Activated CD4-positive, alpha-beta T cell treated with anti-CD3 and anti-CD28 coated beads, Interleukin-2, amount 10 ng/mL, durations not matched to agents 7 days and 5 days (primary cell): Measurements from ENCODE around the gene GDE1. TPM values are rescaled to one million over a fixed set of nuclear protein-coding genes. Genes with fewer than 3 reads are reported as not detected.
"Not testable (repeated sequence)": the region's sequence is repeated elsewhere in the genome, so short reads cannot be mapped to it uniquely, and the experiment has no call there.

ENCODE experiments used
- CTCF ChIA-PET: fragments of 350-600 bp; sonication (Branson Sonifier 250); formaldehyde crosslinking; loops from one replicate; lab custom pipeline; 2021; ENCODE audit warnings: antibody characterized with exemption; lab: Charles Lee
- POLR2A ChIA-PET: fragments of 350-600 bp; sonication (Branson Sonifier 250); formaldehyde crosslinking; loops from one replicate; lab custom pipeline; 2021; ENCODE audit warnings: antibody characterized with exemption; lab: Charles Lee
- DNase-seq: peaks from one replicate; pipeline ENCODE4 v3.0.0-alpha.2; 2020
- H3K27ac Mint-ChIP-seq: one replicate; pipeline ENCODE4 v1.8.0; 2021; ENCODE audit warnings: mild to moderate bottlenecking, moderate library complexity, mixed read lengths
- H3K27me3 Mint-ChIP-seq: one replicate; pipeline ENCODE4 v1.8.0; 2021; ENCODE audit warnings: mixed read lengths
- H3K36me3 Mint-ChIP-seq: one replicate; pipeline ENCODE4 v1.8.0; 2021; ENCODE audit warnings: low read depth, mixed read lengths
- H3K4me1 Mint-ChIP-seq: one replicate; pipeline ENCODE4 v1.8.0; 2021; ENCODE audit warnings: mixed read lengths
- H3K4me3 Mint-ChIP-seq: one replicate; pipeline ENCODE4 v1.8.0; 2021; ENCODE audit warnings: mild to moderate bottlenecking, moderate library complexity, mixed read lengths
- H3K9me3 Mint-ChIP-seq: one replicate; pipeline ENCODE4 v1.8.0; 2021; ENCODE audit warnings: mixed read lengths
- total RNA-seq, 2 experiments: library from RNA; stranded (reverse); gene quantifications; one replicate each; pipeline ENCODE4 v1.2.3, GENCODE V29; 2021

GDE1 gene
- total RNA-seq, 2 experiments from 2014 or later: 22.9 to 24.6 TPM

- CTCF ChIA-PET: interaction anchor here (2.7 kb wide), 1 partner anchor 11 kb away, joined by 9 read pairs; the partner anchor contains the start of gene VPS35L
- H3K27ac Mint-ChIP-seq, POLR2A ChIA-PET, H3K9me3 Mint-ChIP-seq, H3K4me3 Mint-ChIP-seq, H3K27me3 Mint-ChIP-seq, DNase-seq: not testable (repeated sequence)
- H3K4me1 Mint-ChIP-seq: peaks cover 14% of the 10 kb centered on the region
- peaks cover 46% of the 10 kb centered on the region for H3K36me3 Mint-ChIP-seq
Measured at GRCh38 chr16:19543278-19543996, 21.5 kb upstream of the GDE1 start.

- H3K36me3 Mint-ChIP-seq: peaks cover 44% of the 10 kb centered on the region
- peaks cover 14% of the 10 kb centered on the region for H3K4me1 Mint-ChIP-seq
- ChIA-PET CTCF (interaction anchor here (2.7 kb wide), 1 partner anchor 13 kb away, joined by 9 read pairs; the partner anchor contains the start of gene VPS35L), POLR2A (no interaction called here)
- no peaks in the 10 kb centered on the region for H3K27me3 Mint-ChIP-seq
- no peak overlapping the region for H3K27ac Mint-ChIP-seq
- H3K4me3 Mint-ChIP-seq: no peak overlapping the region
- no peak for DNase-seq
- H3K9me3 Mint-ChIP-seq: peaks cover 5% of the 10 kb centered on the region
Measured at GRCh38 chr16:19542138-19542821, 20.4 kb upstream of the GDE1 start.

- no peaks in the 10 kb centered on the region for H3K27me3 Mint-ChIP-seq
- CTCF ChIA-PET: interaction anchor here (1.4 to 2.3 kb wide), 4 partner anchors 11 to 38 kb away, joined by 3 to 13 read pairs (median 8); partner anchors contain the start of genes CCP110 and VPS35L
- POLR2A ChIA-PET: no interaction called here
- no peak for DNase-seq
- no peak overlapping the region for H3K4me3 Mint-ChIP-seq
- H3K36me3 Mint-ChIP-seq: peaks cover 54% of the 10 kb centered on the region
- H3K27ac Mint-ChIP-seq: no peak overlapping the region
- peaks cover 14% of the 10 kb centered on the region for H3K4me1 Mint-ChIP-seq
- peaks cover 5% of the 10 kb centered on the region for H3K9me3 Mint-ChIP-seq
Measured at GRCh38 chr16:19540241-19540970, 18.5 kb upstream of the GDE1 start.

GRCh38 chr16:19532601-19533000 lies 10.7 kb upstream of the GDE1 start:
- Mint-ChIP-seq H3K27ac (no peak overlapping the region), H3K4me3 (no peak overlapping the region), H3K4me1 (peaks cover 4% of the 10 kb centered on the region), H3K36me3 (peaks cover 51% of the 10 kb centered on the region), H3K27me3 (no peaks in the 10 kb centered on the region), H3K9me3 (no peaks in the 10 kb centered on the region)
- no peak for DNase-seq
- CTCF ChIA-PET: no interaction called here
- POLR2A ChIA-PET: no interaction called here

- POLR2A ChIA-PET: no interaction called here
Measured at GRCh38 chr16:19528666-19529065, 6.8 kb upstream of the GDE1 start.

GRCh38 chr16:19527161-19527560 lies 5.3 kb upstream of the GDE1 start:
- ChIA-PET CTCF (no interaction called here), POLR2A (interaction anchor here (0.7 kb wide), 1 partner anchor 334 kb away, joined by 7 read pairs; no protein-coding TSS in a partner anchor)
- Mint-ChIP-seq H3K9me3 (no peaks in the 10 kb centered on the region), H3K36me3 (peaks cover 25% of the 10 kb centered on the region), H3K27ac (no peak overlapping the region), H3K4me1 (peaks cover 25% of the 10 kb centered on the region), H3K27me3 (no peaks in the 10 kb centered on the region), H3K4me3 (no peak overlapping the region)
- DNase-seq: no peak

More at GRCh38 chr16:19528666-19529065, 6.8 kb upstream of the GDE1 start:
- no peak overlapping the region for H3K4me3 Mint-ChIP-seq
- H3K9me3 Mint-ChIP-seq: no peaks in the 10 kb centered on the region
- no peaks in the 10 kb centered on the region for H3K27me3 Mint-ChIP-seq
- peaks cover 22% of the 10 kb centered on the region for H3K4me1 Mint-ChIP-seq
- peaks cover 33% of the 10 kb centered on the region for H3K36me3 Mint-ChIP-seq
- DNase-seq: no peak
- CTCF ChIA-PET: interaction anchor here (0.8 to 2.3 kb wide), 2 partner anchors 12 to 28 kb away, joined by 5 to 12 read pairs; no protein-coding TSS in a partner anchor
- no peak overlapping the region for H3K27ac Mint-ChIP-seq

GRCh38 chr16:19525385-19525723 lies 3.5 kb upstream of the GDE1 start:
- Mint-ChIP-seq H3K4me3 (peak overlapping the region; percentile 96), H3K36me3 (peaks cover 23% of the 10 kb centered on the region), H3K4me1 (peaks cover 36% of the 10 kb centered on the region), H3K27me3 (no peaks in the 10 kb centered on the region), H3K9me3 (no peaks in the 10 kb centered on the region), H3K27ac (no peak overlapping the region)
- POLR2A ChIA-PET: interaction anchor here (1.6 kb wide), 1 partner anchor 30 kb away, joined by 6 read pairs; the partner anchor contains the start of gene VPS35L
- CTCF ChIA-PET: interaction anchor here (0.5 to 1.9 kb wide), 2 partner anchors 30 to 46 kb away, joined by 5 to 7 read pairs; partner anchors contain the start of gene VPS35L
- DNase-seq: no peak

- Mint-ChIP-seq H3K9me3 (no peaks in the 10 kb centered on the region), H3K4me3 (peak overlapping the region; percentile 96), H3K4me1 (peaks cover 41% of the 10 kb centered on the region), H3K36me3 (peaks cover 19% of the 10 kb centered on the region), H3K27ac (peak overlapping the region; percentile 97), H3K27me3 (no peaks in the 10 kb centered on the region)
- ChIA-PET CTCF (interaction anchor here (0.5 to 1.9 kb wide), 7 partner anchors 10 to 566 kb away, joined by 3 to 7 read pairs (median 5); partner anchors contain the start of gene VPS35L), POLR2A (interaction anchor here (0.7 to 1.6 kb wide), 2 partner anchors 31 to 1151 kb away, joined by 3 to 6 read pairs; partner anchors contain the start of gene VPS35L)
- no peak for DNase-seq
Measured at GRCh38 chr16:19524616-19525384, 2.9 kb upstream of the GDE1 start.

GRCh38 chr16:19524356-19524615 lies 2.4 kb upstream of the GDE1 start:
- CTCF ChIA-PET: interaction anchor here (0.8 to 1.7 kb wide), 5 partner anchors 11 to 566 kb away, joined by 3 to 6 read pairs (median 5); partner anchors contain the start of gene VPS35L
- Mint-ChIP-seq H3K4me1 (peaks cover 41% of the 10 kb centered on the region), H3K27me3 (no peaks in the 10 kb centered on the region), H3K4me3 (peak overlapping the region; percentile 96), H3K27ac (peak overlapping the region; percentile 97), H3K36me3 (peaks cover 18% of the 10 kb centered on the region), H3K9me3 (no peaks in the 10 kb centered on the region)
- DNase-seq: no peak
- POLR2A ChIA-PET: interaction anchor here (1.6 kb wide), 1 partner anchor 31 kb away, joined by 6 read pairs; the partner anchor contains the start of gene VPS35L

GRCh38 chr16:19523559-19524355 lies 1.9 kb upstream of the GDE1 start, which contains the start of gene CCP110:
Gene CCP110 (plus strand): TSS chr16:19523942. CDS start chr16:19527882, 3,940 bp downstream.
- H3K27me3 Mint-ChIP-seq: no peaks in the 10 kb centered on the region
- H3K36me3 Mint-ChIP-seq: peaks cover 14% of the 10 kb centered on the region
- no peaks in the 10 kb centered on the region for H3K9me3 Mint-ChIP-seq
- ChIA-PET CTCF (interaction anchor here (0.8 to 1.7 kb wide), 6 partner anchors 11 to 565 kb away, joined by 3 to 6 read pairs (median 4); partner anchors contain the start of gene VPS35L), POLR2A (interaction anchor here (1.6 kb wide), 1 partner anchor 32 kb away, joined by 6 read pairs; the partner anchor contains the start of gene VPS35L)
- H3K4me1 Mint-ChIP-seq: peaks cover 46% of the 10 kb centered on the region
- peak; percentile 98 for DNase-seq
- peak within 1 kb of the TSS; percentile 97 for H3K27ac Mint-ChIP-seq
- H3K4me3 Mint-ChIP-seq: peak within 1 kb of the TSS; percentile 96

- ChIA-PET POLR2A (no interaction called here), CTCF (interaction anchor here (0.9 to 1.5 kb wide), 3 partner anchors 16 to 32 kb away, joined by 3 to 6 read pairs (median 5); partner anchors contain the start of gene VPS35L)
- Mint-ChIP-seq H3K27me3 (no peaks in the 10 kb centered on the region), H3K9me3 (no peaks in the 10 kb centered on the region), H3K4me3 (peak overlapping the region; percentile 96), H3K4me1 (peaks cover 52% of the 10 kb centered on the region), H3K36me3 (peaks cover 8% of the 10 kb centered on the region), H3K27ac (no peak overlapping the region)
- DNase-seq: no peak
Measured at GRCh38 chr16:19523184-19523558, 1.3 kb upstream of the GDE1 start.
